GM06990 (cell line): Measurements from ENCODE around the gene KCNK13.

ENCODE experiments used
- DNase-seq: peaks from one replicate; pipeline ENCODE4 v3.0.0-alpha.2; 2011; ENCODE audit not compliant: insufficient read length; ENCODE audit errors: extremely low read depth
- H3K27me3 ChIP-seq: replicated peaks from 2 replicates; pipeline ENCODE4 v1.6.0; 2011; ENCODE audit warnings: low read length; ENCODE audit not compliant: control insufficient read depth, insufficient read depth
- H3K36me3 ChIP-seq: 2 replicates; pipeline ENCODE4 v1.5.1; 2011; ENCODE audit warnings: low read length; ENCODE audit not compliant: control insufficient read depth, insufficient read depth
- H3K4me3 ChIP-seq: replicated peaks from 2 replicates; pipeline ENCODE4 v1.5.1; 2011; ENCODE audit warnings: low read depth, mild to moderate bottlenecking, control low read depth, low read length
- TF ChIP-seq, protein P1 (sequence below): IDR thresholded peaks from 2 replicates; pipeline ENCODE4 v1.5.1; 2011; ENCODE audit warnings: low read length, control low read depth, mild to moderate bottlenecking, inconsistent platforms; ENCODE audit not compliant: insufficient read depth, poor library complexity, severe bottlenecking

Gene KCNK13

GRCh38 chr14:90136904-90137303 lies 75.1 kb downstream of the KCNK13 start:
- Histone ChIP-seq H3K36me3 (no peaks in the 10 kb centered on the region), H3K4me3 (no peak overlapping the region), H3K27me3 (no peaks in the 10 kb centered on the region)
- DNase-seq = no peak
- TF ChIP-seq, protein P1, sequence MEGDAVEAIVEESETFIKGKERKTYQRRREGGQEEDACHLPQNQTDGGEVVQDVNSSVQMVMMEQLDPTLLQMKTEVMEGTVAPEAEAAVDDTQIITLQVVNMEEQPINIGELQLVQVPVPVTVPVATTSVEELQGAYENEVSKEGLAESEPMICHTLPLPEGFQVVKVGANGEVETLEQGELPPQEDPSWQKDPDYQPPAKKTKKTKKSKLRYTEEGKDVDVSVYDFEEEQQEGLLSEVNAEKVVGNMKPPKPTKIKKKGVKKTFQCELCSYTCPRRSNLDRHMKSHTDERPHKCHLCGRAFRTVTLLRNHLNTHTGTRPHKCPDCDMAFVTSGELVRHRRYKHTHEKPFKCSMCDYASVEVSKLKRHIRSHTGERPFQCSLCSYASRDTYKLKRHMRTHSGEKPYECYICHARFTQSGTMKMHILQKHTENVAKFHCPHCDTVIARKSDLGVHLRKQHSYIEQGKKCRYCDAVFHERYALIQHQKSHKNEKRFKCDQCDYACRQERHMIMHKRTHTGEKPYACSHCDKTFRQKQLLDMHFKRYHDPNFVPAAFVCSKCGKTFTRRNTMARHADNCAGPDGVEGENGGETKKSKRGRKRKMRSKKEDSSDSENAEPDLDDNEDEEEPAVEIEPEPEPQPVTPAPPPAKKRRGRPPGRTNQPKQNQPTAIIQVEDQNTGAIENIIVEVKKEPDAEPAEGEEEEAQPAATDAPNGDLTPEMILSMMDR = no peak

GRCh38 chr14:90137807-90138206 lies 76.0 kb downstream of the KCNK13 start:
- Histone ChIP-seq H3K36me3 (no peaks in the 10 kb centered on the region), H3K4me3 (no peak overlapping the region), H3K27me3 (no peaks in the 10 kb centered on the region)
- TF ChIP-seq, protein P1 = no peak
- DNase-seq = no peak

GRCh38 chr14:90139199-90139598 lies 77.4 kb downstream of the KCNK13 start:
- H3K4me3 ChIP-seq = no peak overlapping the region
- H3K27me3 ChIP-seq = no peaks in the 10 kb centered on the region
- DNase-seq = no peak
- H3K36me3 ChIP-seq = no peaks in the 10 kb centered on the region
- TF ChIP-seq, protein P1 = no peak

DNA sequence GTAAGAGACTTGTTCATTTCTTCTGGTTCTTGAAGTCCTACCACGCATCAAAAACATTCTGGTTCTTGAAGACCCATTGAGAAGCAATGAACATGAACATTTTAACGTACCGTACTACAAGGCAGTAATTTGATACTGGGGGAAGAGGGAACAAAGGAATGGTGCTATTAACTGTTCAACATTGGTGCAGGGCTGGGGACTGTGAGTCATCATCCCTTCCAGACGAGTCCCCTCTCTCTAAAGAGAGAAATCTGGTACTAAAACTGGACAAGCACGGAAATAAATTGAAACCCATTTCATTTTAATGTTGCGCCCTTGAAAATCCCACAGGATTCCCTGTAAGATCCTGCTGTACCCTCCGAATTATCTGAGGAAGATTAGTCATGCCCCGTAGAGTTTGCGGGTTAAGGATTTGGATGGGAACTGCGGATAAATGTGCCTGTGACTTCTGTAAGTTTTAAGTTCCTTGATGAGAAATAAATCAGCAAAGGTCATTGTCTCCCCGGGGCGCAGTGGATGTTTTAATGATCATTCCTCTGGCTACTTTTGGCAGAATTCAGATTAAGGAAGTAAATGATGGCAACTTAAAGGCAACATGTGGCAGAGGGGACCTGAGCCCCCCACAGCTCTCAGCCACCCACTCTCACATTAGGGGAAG lies 78.6 kb downstream of the KCNK13 start:
- no peak for DNase-seq
- Histone ChIP-seq H3K36me3 (no peaks in the 10 kb centered on the region), H3K27me3 (no peaks in the 10 kb centered on the region), H3K4me3 (no peak overlapping the region)
- TF ChIP-seq, protein P1 = no peak

GRCh38 chr14:90140956-90141316 lies 79.1 kb downstream of the KCNK13 start:
- TF ChIP-seq, protein P1 = no peak
- Histone ChIP-seq H3K36me3 (no peaks in the 10 kb centered on the region), H3K4me3 (no peak overlapping the region), H3K27me3 (no peaks in the 10 kb centered on the region)
- no peak for DNase-seq

GRCh38 chr14:90153429-90153828 lies 91.6 kb downstream of the KCNK13 start:
- no peaks in the 10 kb centered on the region for H3K36me3 ChIP-seq
- H3K27me3 ChIP-seq = no peaks in the 10 kb centered on the region
- TF ChIP-seq, protein P1 = no peak
- no peak overlapping the region for H3K4me3 ChIP-seq
- DNase-seq = no peak
